Ovary (tissue), 9 donors: Measurements from ENCODE around the gene ARID1B. TPM values are rescaled to one million over a fixed set of nuclear protein-coding genes. Genes with fewer than 3 reads are reported as not detected.

Experiments
- DNase-seq, 5 donors: peaks; one replicate each; pipeline ENCODE4 v3.0.0-alpha.2; 2019 to 2020
- H3K27ac ChIP-seq, 2 donors: fragments of 200-600 bp; one replicate each; pipeline versions ENCODE4 v1.5.1 to v1.8.0; 2019 to 2022
- H3K27me3 ChIP-seq: fragments of 200-600 bp; one replicate; pipeline ENCODE4 v1.8.0; 2022
- H3K36me3 ChIP-seq: fragments of 200-600 bp; sonication (generic); one replicate; pipeline ENCODE4 v1.5.1; 2019
- H3K4me1 ChIP-seq: one replicate; pipeline ENCODE4 v1.8.1; 2013; ENCODE audit warnings: mild to moderate bottlenecking, moderate library complexity; ENCODE audit not compliant: insufficient read depth
- H3K4me3 ChIP-seq: fragments of 200-600 bp; sonication (generic); one replicate; pipeline ENCODE4 v1.5.1; 2017
- H3K9me3 ChIP-seq, 2 donors: fragments of 200-600 bp in 1 of 2; sonication (generic) in 1 of 2; one replicate each; pipeline versions ENCODE4 v1.5.1 to v1.8.1; 2013 to 2019; ENCODE audit warnings: mild to moderate bottlenecking in 1 of 2, moderate library complexity in 1 of 2
- CTCF ChIP-seq, 3 donors: fragments of 450-650 bp in 2 of 3; fragments of 200-600 bp in 1 of 3; IDR thresholded peaks; one replicate each; pipeline versions ENCODE4 v1.5.1 to v1.8.0; 2016 to 2022; ENCODE audit warnings: antibody characterized with exemption in 3 of 3, mild to moderate bottlenecking in 1 of 3
- EP300 ChIP-seq: sonication (generic); formaldehyde crosslinking; IDR thresholded peaks from one replicate; pipeline ENCODE4 v1.6.1; 2017; ENCODE audit warnings: antibody characterized with exemption
- POLR2A ChIP-seq: fragments of 450-650 bp; IDR thresholded peaks from one replicate; pipeline ENCODE4 v1.6.1; 2017; ENCODE audit warnings: antibody characterized with exemption, mild to moderate bottlenecking, moderate library complexity
- WGBS, 3 donors: extraction: QIAGEN DNeasy Blood & Tissue Kit in 1 of 3; methylation state at CpG; one replicate each; pipeline versions ENCODE4 v1.1.5 to v1.1.7; 2013 to 2017; 5-methylcytosine and 5-hydroxymethylcytosine counted together
- intact Hi-C, 4 donors: fragments of 100-400 bp; cut with DNase I; formaldehyde crosslinking; loops; one replicate each; pipeline versions ENCODE4 v1.11.0 to v1.15.1; 2022 to 2023
- polyA plus RNA-seq, 2 donors: library from polyadenylated mRNA; stranded (reverse); fragments of 200-250 nt in 1 of 2; fragments of 350-450 nt in 1 of 2; fragmentation: Illumina TruSeq in 1 of 2; extraction: RNeasy Lipid Tissue Mini Kit (QIAGEN cat#74804) in 1 of 2; gene quantifications; one replicate each; pipeline ENCODE4 v1.2.3, GENCODE V29; 2013 to 2014
- total RNA-seq, 7 donors: library from RNA; depleted of rRNA in 2 of 7; stranded (reverse); fragments of >200 nt in 2 of 7; fragmentation: NEBNext Ultra II Directional in 3 of 7; extraction: Animal tissue kit (Norgen Biotek cat#: 25700) in 3 of 7; gene quantifications; one replicate each; pipeline versions ENCODE4 v1.1.0 to v1.2.4, GENCODE V29; 2016 to 2023
- donor health status: DM: no; HTN: no; CAD: no; lungs with moderate emphysema.
- donor health status: DM: no; HTN: no; CAD: no.
- donor health status: Bipolar disorder and iron deficiency.
- donor health status: DM: yes; HTN: yes; CAD: no.
- donor health status: DM: no; HTN: no; CAD: no.
- donor health status: DM: yes; HTN: yes; CAD: no.

The ARID1B gene
- total and polyA plus RNA-seq, 9 donors = 33.2 to 144 (median 105) TPM

DNA sequence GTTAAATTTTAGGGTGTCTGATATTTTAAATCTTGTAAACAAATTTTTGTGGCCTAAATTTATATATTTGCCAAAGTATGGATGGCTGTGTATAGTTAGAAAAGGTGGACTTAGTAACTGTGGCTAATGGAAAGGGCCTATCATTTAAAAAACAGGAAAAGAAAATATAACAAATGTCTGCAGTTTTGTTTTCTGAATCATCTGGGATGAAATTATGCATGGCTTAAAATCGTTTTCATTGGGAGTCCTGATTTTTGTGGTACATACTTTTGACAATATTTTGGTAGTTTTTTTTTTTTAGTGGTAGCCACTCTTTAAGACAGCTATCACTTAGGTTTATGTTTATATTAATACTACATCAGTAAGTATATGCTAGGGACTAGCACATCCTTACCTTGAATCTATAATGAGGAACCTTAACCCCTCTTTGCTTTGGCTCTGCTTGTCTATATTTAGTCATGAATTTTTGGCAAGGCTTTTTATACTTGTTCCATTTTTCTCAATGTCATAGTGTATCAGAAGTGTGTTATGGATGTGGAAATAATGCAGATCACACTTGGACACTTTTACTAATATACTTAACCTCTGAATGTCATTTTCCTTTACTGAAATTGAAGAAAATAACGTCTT lies 5.6 kb downstream of the ARID1B start:
- H3K27me3 ChIP-seq = no peaks in the 10 kb centered on the region
- H3K27ac ChIP-seq = peak overlapping the region; percentile 53 to 96
- H3K36me3 ChIP-seq = no peaks in the 10 kb centered on the region
- H3K9me3 ChIP-seq = no peaks in the 10 kb centered on the region
- DNase-seq = no peak
- intact Hi-C loops = no loop called here
- TF ChIP-seq EP300 = no peak
- no peak for TF ChIP-seq CTCF (IDR thresholded peaks at IDR 0.05)
- TF ChIP-seq POLR2A = no peak
- H3K4me1 ChIP-seq = peaks cover 8% of the 10 kb centered on the region
- H3K4me3 ChIP-seq = peak overlapping the region; percentile 26
- WGBS, 3 donors = 1 to 2% (median 2%) methylated on average over 2 of the region's 2 CpGs

DNA sequence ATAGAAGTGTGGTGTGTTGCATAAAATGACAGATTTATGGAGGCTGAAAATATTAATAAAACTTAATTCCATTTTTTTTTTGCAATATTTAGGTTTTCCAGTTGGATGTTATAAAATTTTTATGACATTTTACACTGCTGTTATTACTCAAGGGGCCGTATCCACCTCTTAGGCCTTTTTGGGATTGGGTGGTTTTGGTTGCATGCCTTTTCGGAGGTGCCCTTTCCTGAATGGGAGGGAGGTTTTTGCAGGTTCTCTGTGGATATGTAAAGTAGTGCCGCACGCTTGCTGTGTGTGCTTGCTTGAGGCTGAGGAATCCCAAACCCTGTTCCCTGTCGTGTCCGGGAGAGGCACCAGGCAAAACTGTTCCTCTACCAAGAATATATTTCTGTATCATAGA lies 6.8 kb downstream of the ARID1B start:
- peak overlapping the region in 1 of 2 donors; percentile 96 for H3K27ac ChIP-seq
- no peaks in the 10 kb centered on the region for H3K36me3 ChIP-seq
- no peak for DNase-seq
- no peak for TF ChIP-seq EP300
- TF ChIP-seq POLR2A = no peak
- no peak for TF ChIP-seq CTCF (IDR thresholded peaks at IDR 0.05)
- H3K27me3 ChIP-seq = no peaks in the 10 kb centered on the region
- 55 to 56% (median 55%) methylated on average over 6 of the region's 6 CpGs for WGBS, 3 donors
- H3K4me3 ChIP-seq = no peak overlapping the region
- no peaks in the 10 kb centered on the region for H3K9me3 ChIP-seq
- H3K4me1 ChIP-seq = peaks cover 10% of the 10 kb centered on the region
- intact Hi-C loops = no loop called here

- Histone ChIP-seq H3K27me3 (no peaks in the 10 kb centered on the region), H3K4me1 (peaks cover 22% of the 10 kb centered on the region), H3K27ac (no peak overlapping the region), H3K9me3 (no peaks in the 10 kb centered on the region), H3K4me3 (no peak overlapping the region), H3K36me3 (no peaks in the 10 kb centered on the region)
- 83 to 85% (median 84%) methylated on average over 4 of the region's 4 CpGs for WGBS, 3 donors
- intact Hi-C loops = loop anchor here in 1 of 4 donors (5.0 kb wide), 1 partner anchor 46 kb away; no protein-coding TSS in a partner anchor
- no peak for DNase-seq
- no peak for TF ChIP-seq EP300
Observed at GRCh38 chr6:156786652-156787051, 9.5 kb downstream of the ARID1B start.

DNA sequence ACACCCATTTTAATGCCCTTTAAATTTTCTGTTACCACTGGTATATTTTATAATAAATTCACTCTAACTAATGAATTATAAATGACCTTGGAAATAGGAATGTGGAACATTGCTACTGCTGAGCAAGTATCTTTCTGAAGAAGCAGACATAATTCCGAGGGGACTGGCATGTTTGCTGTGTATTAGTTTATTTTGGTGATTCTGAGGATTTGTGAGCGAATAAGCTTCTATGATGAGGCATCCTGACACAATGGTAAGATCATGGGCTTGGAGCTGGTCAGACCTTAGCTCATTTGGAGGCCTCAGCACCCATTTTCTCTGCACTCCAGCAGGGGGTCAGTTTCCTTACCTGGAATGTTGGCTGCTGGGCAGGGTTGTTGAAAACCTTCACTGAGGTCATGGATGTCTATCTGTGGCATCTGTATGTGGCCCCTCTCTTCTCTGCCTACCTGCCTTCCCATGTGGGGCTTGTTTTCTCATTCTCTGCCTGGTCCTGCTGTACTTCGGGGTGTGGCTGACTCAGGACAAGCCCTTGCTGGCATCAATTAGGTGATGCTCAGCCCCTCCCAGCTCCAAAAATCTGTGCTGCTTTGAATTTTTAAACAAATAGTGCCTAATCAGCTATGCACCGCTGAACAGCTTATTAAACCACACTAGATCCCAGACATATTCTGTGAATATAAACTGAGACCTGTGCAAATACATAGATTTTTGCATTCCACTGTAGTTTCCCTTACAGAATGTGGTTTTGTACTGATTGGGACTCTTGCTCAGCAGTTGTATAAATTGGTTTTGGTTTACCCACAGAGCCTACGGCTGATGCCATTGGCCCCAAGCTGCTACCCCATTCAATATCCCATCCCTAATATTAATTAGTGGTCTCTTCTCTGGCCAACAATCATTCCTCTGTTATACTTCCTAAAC lies 10.7 kb downstream of the ARID1B start:
- Histone ChIP-seq H3K4me3 (no peak overlapping the region), H3K9me3 (no peaks in the 10 kb centered on the region), H3K36me3 (no peaks in the 10 kb centered on the region), H3K27ac (no peak overlapping the region), H3K27me3 (no peaks in the 10 kb centered on the region), H3K4me1 (peaks cover 22% of the 10 kb centered on the region)
- intact Hi-C loops = loop anchor here in 1 of 4 donors (5.0 kb wide), 1 partner anchor 44 kb away; no protein-coding TSS in a partner anchor
- TF ChIP-seq CTCF (IDR thresholded peaks at IDR 0.05) (no peak), EP300 (no peak), POLR2A (no peak)
- DNase-seq = no peak
- 53 to 65% (median 56%) methylated on average over 5 of the region's 5 CpGs for WGBS, 3 donors
